Midbrain (tissue), 1 donor: ENCODE data around the gene GSTO1.
A peak's percentile ranks its signal among the peaks of the same experiment; 100 is the strongest.
"Not testable (repeated sequence)": the region's sequence is repeated elsewhere in the genome, so short reads cannot be mapped to it uniquely, and the experiment has no call there.

Experiments used
- DNase-seq: peaks from one replicate; lab custom pipeline; 2025; lab: John Stamatoyannopoulos, UW

The GSTO1 gene

DNA sequence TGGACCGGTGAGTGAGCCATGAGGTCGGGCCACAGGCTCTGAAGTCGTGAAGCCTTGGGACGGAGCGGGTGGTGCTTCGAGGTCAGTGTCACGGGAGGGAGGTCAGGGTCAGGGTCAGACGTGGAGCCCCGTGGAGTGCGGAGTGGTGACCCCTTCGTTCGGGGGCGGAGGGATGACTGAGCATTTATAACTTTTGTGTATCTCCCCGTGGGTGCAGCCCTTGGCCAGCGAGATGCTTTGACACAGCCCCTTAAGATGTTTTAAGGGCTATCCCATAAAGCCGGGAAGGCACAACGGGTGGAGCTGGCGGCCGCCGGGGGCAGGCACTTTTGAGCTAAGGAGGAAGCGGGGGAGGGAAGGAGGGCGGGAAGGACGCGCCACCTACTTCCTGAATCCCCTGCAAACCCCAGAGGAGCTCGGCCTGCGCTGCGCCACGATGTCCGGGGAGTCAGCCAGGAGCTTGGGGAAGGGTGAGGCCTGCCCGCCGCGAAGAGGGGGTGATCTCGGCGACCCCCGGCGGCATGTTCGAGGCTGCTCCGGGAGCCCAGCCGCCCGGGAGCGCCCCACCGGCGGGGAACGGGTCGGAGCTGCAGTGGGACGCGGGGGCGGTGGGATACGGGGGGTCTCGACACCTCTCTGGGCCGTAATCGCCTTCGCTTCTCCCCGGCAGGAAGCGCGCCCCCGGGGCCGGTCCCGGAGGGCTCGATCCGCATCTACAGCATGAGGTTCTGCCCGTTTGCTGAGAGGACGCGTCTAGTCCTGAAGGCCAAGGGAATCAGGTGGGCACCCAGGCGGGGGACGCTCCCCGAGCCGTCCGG is at the start of gene GSTO1:
Gene GSTO1 (plus strand): TSS at position 400 of the 818 bp plus-strand sequence. CDS start 37 bp downstream, at position 437.
- DNase-seq: peak; percentile 58

DNA sequence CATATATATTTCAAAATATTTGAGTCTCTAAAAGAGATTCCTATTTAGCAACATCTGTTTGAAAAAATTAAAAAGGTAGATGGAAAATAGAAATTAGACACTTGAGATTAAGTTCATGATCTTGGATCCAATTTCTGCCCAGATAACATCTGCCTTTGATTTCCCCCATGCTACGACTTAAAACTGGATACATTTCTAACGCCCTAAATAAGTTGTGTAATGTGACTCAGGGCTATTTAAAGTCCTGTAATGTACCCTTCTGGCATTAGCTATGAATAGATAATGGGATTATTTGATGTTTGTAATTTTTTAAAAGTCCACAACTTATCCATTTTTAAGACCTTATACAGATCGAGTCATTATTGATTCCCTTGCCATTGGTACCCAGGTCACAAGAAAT is 46.0 kb upstream of the GSTO1 start:
- DNase-seq: no peak

- DNase-seq: peak; percentile 75
Measured at GRCh38 chr10:104209575-104210198, 45.0 kb upstream of the GSTO1 start.

GRCh38 chr10:104216631-104217030 is 38.1 kb upstream of the GSTO1 start:
- no peak for DNase-seq

GRCh38 chr10:104218751-104219150 is 35.9 kb upstream of the GSTO1 start:
- DNase-seq: no peak

GRCh38 chr10:104220522-104220921 is 34.2 kb upstream of the GSTO1 start:
- no peak for DNase-seq

- DNase-seq: no peak
Measured at GRCh38 chr10:104223304-104223703, 31.4 kb upstream of the GSTO1 start.

DNA sequence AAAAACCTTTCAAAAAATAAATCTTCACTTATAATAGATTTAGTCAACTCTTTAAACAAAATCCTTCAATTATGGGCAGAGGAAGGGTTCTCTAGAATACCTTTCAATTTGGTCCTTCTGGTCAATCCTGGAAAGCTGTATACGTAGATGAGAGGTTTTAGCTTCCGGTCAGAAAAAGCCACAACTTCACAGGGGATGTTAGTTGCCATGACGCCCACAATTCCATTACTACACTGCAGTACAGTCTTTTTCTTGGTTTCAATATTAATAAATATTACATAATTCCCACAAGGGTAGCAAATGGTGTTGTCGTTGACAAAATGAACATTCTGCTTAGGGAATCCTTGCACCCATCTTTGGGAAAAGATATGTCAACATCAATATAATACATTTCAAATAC is 24.2 kb upstream of the GSTO1 start:
- DNase-seq: no peak

GRCh38 chr10:104231784-104232612 is 22.7 kb upstream of the GSTO1 start, which contains the start of gene CFAP43:
CFAP43 (minus strand) TSS chr10:104232364; CDS start chr10:104232246, 118 bp downstream.
- DNase-seq: peak; percentile 96

GRCh38 chr10:104232613-104233102 is 22.0 kb upstream of the GSTO1 start:
- DNase-seq: no peak

DNA sequence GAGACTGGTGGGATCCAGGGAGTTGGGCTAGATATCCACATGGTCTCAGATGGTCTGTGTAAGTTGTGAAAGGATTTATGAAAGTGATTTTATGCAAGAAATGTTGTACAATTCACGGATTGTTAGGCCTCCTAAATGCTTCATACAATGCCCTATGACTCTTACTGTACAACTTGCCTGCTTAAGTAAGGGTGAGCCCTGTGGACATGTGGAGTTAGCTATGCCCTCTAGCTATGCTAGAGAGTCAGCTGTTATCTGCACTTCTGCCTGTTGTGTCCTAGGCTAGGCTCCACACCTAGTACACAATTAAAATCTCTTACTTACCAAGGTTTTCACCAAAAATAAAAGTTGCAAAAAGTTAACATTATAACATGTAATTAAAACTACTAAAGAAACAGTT is 20.9 kb upstream of the GSTO1 start:
- DNase-seq: no peak

DNA sequence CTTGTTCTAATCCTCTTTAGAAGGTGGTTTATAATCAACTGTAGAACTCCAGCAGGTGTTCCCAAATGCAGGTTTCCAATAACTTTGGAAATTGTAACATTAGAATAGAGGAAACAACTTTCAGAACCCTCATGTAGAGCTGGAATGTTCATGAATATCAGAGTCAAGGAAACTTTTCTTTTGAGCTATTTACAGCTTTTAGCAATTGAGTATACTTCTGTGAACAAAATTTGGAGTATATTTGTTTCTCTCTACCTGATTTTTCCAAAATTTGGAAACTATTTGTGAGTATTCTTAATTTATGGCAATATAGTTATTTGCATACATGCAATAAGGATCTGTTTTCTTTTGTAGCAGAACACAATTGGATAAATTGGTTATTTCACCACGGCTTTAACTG is 19.8 kb upstream of the GSTO1 start:
- no peak for DNase-seq

GRCh38 chr10:104235801-104236200 is 18.9 kb upstream of the GSTO1 start:
- no peak for DNase-seq

- DNase-seq: no peak
Measured at GRCh38 chr10:104240078-104240477, 14.6 kb upstream of the GSTO1 start.

GRCh38 chr10:104242545-104242944 is 12.1 kb upstream of the GSTO1 start:
- DNase-seq: peak; percentile 60

- peak; percentile 44 for DNase-seq
Measured at GRCh38 chr10:104243009-104243408, 11.7 kb upstream of the GSTO1 start.

DNA sequence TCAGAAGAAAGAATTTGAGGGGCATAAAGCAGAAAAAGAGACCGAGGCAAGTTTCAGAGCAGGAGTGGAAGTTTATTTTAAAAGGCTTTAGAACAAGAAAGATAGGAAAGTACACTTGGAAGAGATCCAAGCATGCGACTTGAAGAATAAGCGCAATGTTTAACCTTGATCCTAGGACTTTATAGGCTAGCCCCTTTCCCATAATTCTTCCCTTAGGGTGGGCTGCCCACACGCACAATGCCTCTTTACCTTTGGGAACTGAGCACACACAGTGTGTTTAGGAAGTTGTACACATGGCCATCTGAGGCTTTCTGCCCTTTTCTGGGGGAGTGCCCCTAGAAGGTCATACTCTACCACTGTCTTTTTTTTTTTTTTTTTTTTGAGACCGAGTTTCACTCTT is 11.2 kb upstream of the GSTO1 start:
- no peak for DNase-seq

- DNase-seq: no peak
Measured at GRCh38 chr10:104245066-104245632, 9.5 kb upstream of the GSTO1 start.

DNA sequence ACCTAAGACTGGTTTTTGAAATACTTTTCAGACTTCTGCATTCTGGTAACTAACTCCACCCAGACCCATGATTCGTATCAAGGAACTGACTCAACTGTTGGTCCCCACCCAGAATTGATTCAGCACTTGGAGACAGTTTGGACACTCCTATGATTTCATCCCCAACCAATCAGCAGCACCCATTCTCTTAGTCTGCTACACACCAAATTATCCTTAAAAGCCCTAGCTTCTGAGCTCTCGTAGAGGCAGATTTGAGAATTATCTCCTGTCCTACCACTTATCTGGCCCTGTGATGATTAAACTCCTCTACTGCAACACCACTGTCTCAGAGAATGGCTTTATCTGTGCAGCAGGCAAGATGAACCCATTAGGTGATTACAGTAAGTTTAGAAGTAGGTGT is 7.7 kb upstream of the GSTO1 start:
- no peak for DNase-seq

GRCh38 chr10:104247513-104248146 is 7.1 kb upstream of the GSTO1 start:
- DNase-seq: no peak

DNA sequence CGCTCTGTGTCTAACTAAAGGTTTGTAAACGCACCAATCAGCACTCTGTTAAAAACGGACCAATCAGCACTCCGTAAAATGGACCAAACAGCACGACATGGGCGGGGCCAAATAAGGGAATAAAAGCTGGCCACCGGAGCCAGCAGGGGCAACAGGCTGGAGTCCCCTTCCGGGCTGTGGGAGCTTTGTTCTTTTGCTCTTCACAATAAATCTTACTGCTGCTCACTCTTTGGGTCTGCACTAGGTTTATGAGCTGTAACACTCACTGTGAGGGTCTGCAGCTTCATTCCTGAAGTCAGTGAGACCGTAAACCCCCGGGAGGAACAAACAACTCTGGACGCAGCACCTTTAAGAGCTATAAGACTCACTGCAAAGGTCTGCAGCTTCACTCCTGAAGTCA is 5.8 kb upstream of the GSTO1 start:
- not testable (repeated sequence) for DNase-seq
